ENCODE results near the gene IDE. TPM values are rescaled to one million over a fixed set of nuclear protein-coding genes. Genes with fewer than 3 reads are reported as not detected.

Gene IDE
- total RNA-seq: 10 to 100 TPM; 12.4 to 38.4 (median 27.1) TPM

DNA sequence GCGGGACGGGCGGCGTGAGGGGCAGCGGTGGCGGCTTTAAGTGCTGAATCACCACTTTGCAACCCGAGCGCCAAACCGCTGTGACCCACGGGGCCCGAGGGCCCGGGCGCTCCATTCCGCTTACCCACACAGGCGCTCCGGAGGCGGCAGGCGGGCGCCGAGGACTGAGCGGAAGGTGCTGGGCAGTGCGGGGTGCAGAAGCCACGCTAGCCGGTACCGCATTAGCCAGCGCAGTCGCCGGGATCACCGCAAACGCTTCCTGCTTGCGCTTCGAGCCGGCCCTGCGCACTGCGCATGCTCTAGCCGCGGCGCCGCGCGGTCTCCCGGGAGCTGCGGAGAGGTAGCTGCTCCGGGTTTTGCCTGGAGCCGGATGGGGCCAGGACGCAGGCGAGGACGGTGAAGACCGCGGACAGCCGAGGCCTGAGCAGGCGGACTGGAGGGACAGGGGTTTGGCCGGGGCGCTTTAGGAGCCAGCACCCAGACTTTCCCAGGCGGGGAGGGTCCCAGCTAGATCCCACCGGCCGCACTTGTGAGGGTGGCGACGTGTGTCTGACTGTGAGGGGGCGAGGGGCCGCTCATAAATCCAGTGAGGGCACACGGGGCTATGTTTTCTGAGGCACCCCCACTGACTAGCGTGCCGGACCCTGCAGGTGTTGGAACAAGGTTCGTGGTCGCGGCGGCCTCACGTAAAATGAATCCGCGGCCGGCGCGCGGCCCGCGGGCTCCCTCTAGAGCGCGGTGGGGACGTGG is at the start of gene IDE:
TSS of gene IDE (minus strand) at position 296 of the 750 bp plus-strand sequence. CDS start at position 222, 74 bp downstream.
- WGBS, 2 donors: 0 to 2% methylated on average over 21 to 48 of the region's 80 CpGs

DNA sequence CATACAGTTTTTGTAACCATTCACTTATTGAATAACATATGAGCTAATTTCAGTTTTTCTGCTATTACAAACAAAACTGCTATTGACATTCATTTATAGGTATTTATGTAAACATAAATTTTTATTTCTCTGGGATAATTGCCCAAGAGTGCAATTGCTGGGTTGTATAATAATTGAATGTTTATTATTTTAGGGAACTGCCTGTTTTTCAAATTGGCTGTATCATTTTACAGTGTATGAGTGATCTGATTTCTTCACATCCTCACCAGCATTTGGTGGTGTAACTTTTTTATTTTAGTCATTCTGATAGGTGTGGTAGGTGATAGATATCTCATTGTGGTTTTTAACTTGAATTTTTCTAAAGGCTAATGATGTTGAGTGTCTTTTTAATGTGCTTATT is 45.5 kb upstream of the IDE start:
- no peak overlapping the region for H3K27ac ChIP-seq
- H3K36me3 ChIP-seq: no peaks in the 10 kb centered on the region
- H3K27me3 ChIP-seq: no peaks in the 10 kb centered on the region
- ATAC-seq (ENCODE audit: low FRiP score in 2 of 2) (no peak), DNase-seq (no peak)
- H3K9me3 ChIP-seq: no peaks in the 10 kb centered on the region
- H3K4me1 ChIP-seq: no peaks in the 10 kb centered on the region
- TF ChIP-seq, protein P1, sequence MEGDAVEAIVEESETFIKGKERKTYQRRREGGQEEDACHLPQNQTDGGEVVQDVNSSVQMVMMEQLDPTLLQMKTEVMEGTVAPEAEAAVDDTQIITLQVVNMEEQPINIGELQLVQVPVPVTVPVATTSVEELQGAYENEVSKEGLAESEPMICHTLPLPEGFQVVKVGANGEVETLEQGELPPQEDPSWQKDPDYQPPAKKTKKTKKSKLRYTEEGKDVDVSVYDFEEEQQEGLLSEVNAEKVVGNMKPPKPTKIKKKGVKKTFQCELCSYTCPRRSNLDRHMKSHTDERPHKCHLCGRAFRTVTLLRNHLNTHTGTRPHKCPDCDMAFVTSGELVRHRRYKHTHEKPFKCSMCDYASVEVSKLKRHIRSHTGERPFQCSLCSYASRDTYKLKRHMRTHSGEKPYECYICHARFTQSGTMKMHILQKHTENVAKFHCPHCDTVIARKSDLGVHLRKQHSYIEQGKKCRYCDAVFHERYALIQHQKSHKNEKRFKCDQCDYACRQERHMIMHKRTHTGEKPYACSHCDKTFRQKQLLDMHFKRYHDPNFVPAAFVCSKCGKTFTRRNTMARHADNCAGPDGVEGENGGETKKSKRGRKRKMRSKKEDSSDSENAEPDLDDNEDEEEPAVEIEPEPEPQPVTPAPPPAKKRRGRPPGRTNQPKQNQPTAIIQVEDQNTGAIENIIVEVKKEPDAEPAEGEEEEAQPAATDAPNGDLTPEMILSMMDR (IDR thresholded peaks at IDR 0.05): no peak
- TF ChIP-seq EP300 (IDR thresholded peaks at IDR 0.05): no peak
- no peak for TF ChIP-seq POLR2AphosphoS5 (IDR thresholded peaks at IDR 0.05)
- TF ChIP-seq POLR2A (IDR thresholded peaks at IDR 0.05): no peak
- H3K4me3 ChIP-seq: no peak overlapping the region

More for the DNA sequence above, at the start of gene IDE:
- Histone ChIP-seq H3K36me3 (no peaks in the 10 kb centered on the region), H3K9me3 (no peaks in the 10 kb centered on the region), H3K4me3 (peak within 1 kb of the TSS; percentile 72 to 83 (median 80)), H3K27ac (peak within 1 kb of the TSS; percentile 90 to 97 (median 93)), H3K27me3 (no peaks in the 10 kb centered on the region), H3K4me1 (peaks cover 16 to 26% (median 23%) of the 10 kb centered on the region in 4 donors)
- ATAC-seq (ENCODE audit: low FRiP score in 2 of 2) (peak; percentile 96), DNase-seq (peak; percentile 89 to 98)
- TF ChIP-seq, protein P1 (IDR thresholded peaks at IDR 0.05): peak; percentile 56 to 88 (median 86)
- TF ChIP-seq POLR2AphosphoS5 (IDR thresholded peaks at IDR 0.05) (peak in 1 of 2 donors; percentile 77), POLR2A (IDR thresholded peaks at IDR 0.05) (peak in 2 of 4 donors; percentile 42 to 76), EP300 (IDR thresholded peaks at IDR 0.05) (no peak)

DNA sequence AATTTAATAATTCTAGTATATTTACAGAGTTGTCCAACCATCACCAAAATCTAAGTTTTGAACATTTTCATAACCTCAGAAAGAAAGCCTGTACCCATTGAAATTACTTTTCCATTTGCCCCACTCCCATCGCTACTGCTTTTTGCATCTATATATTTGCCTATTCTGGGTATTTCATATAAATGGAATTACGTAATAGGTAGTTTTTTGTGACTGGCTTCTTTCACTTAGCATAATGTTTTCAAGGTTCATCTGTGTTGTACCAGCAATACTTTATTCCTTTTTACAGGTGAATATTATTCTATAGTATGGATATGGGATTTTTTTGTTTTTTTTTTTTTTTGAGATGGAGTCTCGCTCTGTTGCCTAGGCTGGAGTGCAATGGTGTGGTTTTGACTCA is 41.6 kb upstream of the IDE start:
- H3K27me3 ChIP-seq: no peaks in the 10 kb centered on the region
- no peaks in the 10 kb centered on the region for H3K36me3 ChIP-seq
- ATAC-seq (ENCODE audit: low FRiP score in 2 of 2) (no peak), DNase-seq (no peak)
- TF ChIP-seq POLR2AphosphoS5 (IDR thresholded peaks at IDR 0.05): no peak
- TF ChIP-seq, protein P1 (IDR thresholded peaks at IDR 0.05): no peak
- no peak for TF ChIP-seq POLR2A (IDR thresholded peaks at IDR 0.05)
- TF ChIP-seq EP300 (IDR thresholded peaks at IDR 0.05): no peak
- no peak overlapping the region for H3K4me3 ChIP-seq
- H3K4me1 ChIP-seq: no peaks in the 10 kb centered on the region
- 96% methylated on average over 3 of the region's 3 CpGs for WGBS, 2 donors
- H3K9me3 ChIP-seq: no peaks in the 10 kb centered on the region
- H3K27ac ChIP-seq: no peak overlapping the region

DNA sequence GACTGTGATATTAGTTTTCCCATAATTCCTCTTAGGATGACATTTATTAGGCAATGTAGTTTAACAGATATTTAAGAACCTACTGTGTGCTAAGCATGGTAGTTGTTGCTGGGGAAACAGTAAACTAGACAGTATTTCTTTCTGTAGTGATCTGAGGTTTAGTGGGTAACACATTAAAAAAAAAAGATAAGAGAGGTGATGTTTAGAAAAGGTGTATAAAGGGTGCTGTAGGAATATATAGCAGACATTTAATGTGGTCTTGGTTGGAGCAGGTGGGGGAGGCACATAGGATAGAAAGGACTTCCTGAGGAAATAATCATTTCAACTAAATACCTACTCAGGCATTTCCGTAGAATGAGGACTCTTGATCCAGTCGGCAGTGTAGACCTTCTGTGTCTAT is 30.9 kb upstream of the IDE start:
- ATAC-seq (ENCODE audit: low FRiP score in 2 of 2) (no peak), DNase-seq (no peak)
- Histone ChIP-seq H3K4me1 (no peaks in the 10 kb centered on the region), H3K9me3 (no peaks in the 10 kb centered on the region), H3K36me3 (no peaks in the 10 kb centered on the region), H3K27ac (no peak overlapping the region), H3K4me3 (no peak overlapping the region), H3K27me3 (no peaks in the 10 kb centered on the region)
- TF ChIP-seq EP300 (IDR thresholded peaks at IDR 0.05) (no peak), POLR2AphosphoS5 (IDR thresholded peaks at IDR 0.05) (no peak), POLR2A (IDR thresholded peaks at IDR 0.05) (no peak)
- TF ChIP-seq, protein P1 (IDR thresholded peaks at IDR 0.05): no peak
- WGBS, 2 donors: 69 to 76% methylated on average over 2 of the region's 2 CpGs

DNA sequence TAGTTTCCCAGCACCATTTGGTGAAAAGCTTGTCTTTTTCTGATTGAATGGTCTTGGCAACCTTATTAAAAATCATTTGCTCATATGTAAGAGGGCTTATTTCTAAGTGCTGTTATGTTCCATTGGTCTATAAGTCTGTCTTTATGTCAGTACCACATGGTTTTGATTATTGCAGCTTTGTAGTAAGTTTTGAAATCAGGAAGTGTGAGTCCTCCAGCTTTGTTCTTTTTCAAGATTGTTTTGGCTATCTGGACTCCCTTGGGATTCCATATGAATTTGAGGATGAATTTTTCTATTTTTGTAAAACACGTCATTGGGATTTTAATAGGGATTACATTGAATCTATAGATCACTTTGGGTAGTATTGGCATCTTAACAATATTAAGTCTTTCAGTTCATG is 24.4 kb upstream of the IDE start:
- no peaks in the 10 kb centered on the region for H3K27me3 ChIP-seq
- no peak for ATAC-seq (ENCODE audit: low FRiP score in 2 of 2)
- WGBS, 2 donors: 97 to 100% methylated on average over 1 of the region's 1 CpG
- no peak overlapping the region for H3K4me3 ChIP-seq
- DNase-seq: no peak
- no peak overlapping the region for H3K27ac ChIP-seq
- no peaks in the 10 kb centered on the region for H3K36me3 ChIP-seq
- H3K9me3 ChIP-seq: no peaks in the 10 kb centered on the region
- no peak for TF ChIP-seq EP300 (IDR thresholded peaks at IDR 0.05)
- no peak for TF ChIP-seq POLR2AphosphoS5 (IDR thresholded peaks at IDR 0.05)
- TF ChIP-seq, protein P1 (IDR thresholded peaks at IDR 0.05): no peak
- TF ChIP-seq POLR2A (IDR thresholded peaks at IDR 0.05): no peak
- H3K4me1 ChIP-seq: peaks cover 3 to 9% (median 5%) of the 10 kb centered on the region in 4 donors

All from upper lobe of left lung (tissue), 6 donors.